Left cardiac atrium (tissue), 4 donors: Measurements from ENCODE around the gene MPZL1. TPM values are rescaled to one million over a fixed set of nuclear protein-coding genes. Genes with fewer than 3 reads are reported as not detected.

ENCODE experiments used
- ATAC-seq, 2 donors: fragments of 200-7000 bp; cut with Tn5 transposase; one replicate each; pipeline ENCODE4 v1.9.1; 2020; ENCODE audit warnings: mild to moderate bottlenecking in 2 of 2, moderate library complexity in 2 of 2
- DNase-seq: peaks from one replicate; pipeline ENCODE4 v3.0.0-alpha.2; 2020
- intact Hi-C, 2 donors: fragments of 100-400 bp; cut with DNase I; formaldehyde crosslinking; loops; one replicate each; pipeline versions ENCODE4 v1.14.1 to v1.15.1; 2022 to 2023
- total RNA-seq, 2 donors: library from RNA; stranded (reverse); fragmentation: NEBNext Ultra II Directional; extraction: Animal tissue kit (Norgen Biotek cat#: 25700); gene quantifications; one replicate each; pipeline ENCODE4 v1.2.1, GENCODE V29; 2021
- donor health status: DM: no; HTN: yes; CAD: no.
- donor health status: DM: no; HTN: yes; CAD: no; lungs with severe emphysema.
- donor health status: DM: yes; HTN: yes; CAD: no.
- donor health status: Dilated cardiomyopathy.

MPZL1 gene
- total RNA-seq, 2 donors from 2014 or later: 66.7 to 69.7 TPM

DNA sequence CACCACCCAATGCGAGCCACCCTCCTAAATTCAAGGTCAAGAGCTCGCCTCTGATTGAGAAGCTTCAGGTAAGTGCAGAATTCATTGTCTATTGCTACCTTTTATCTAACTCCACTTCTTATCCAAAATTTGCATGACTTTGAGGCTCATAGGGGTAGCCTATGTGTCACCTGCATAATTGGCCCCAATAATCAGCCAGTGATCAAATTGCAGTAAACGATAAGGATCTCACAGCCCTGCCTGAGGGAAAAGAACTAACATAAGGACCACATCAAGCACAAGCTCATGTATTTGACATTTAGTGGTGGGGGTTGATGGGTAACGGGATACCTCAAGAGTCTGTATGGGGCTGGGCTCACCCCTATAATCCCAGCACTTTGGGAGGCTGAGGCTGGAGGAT is 31.7 kb upstream of the MPZL1 start:
- ATAC-seq (no peak), DNase-seq (no peak)
- intact Hi-C loops: no loop called here

DNA sequence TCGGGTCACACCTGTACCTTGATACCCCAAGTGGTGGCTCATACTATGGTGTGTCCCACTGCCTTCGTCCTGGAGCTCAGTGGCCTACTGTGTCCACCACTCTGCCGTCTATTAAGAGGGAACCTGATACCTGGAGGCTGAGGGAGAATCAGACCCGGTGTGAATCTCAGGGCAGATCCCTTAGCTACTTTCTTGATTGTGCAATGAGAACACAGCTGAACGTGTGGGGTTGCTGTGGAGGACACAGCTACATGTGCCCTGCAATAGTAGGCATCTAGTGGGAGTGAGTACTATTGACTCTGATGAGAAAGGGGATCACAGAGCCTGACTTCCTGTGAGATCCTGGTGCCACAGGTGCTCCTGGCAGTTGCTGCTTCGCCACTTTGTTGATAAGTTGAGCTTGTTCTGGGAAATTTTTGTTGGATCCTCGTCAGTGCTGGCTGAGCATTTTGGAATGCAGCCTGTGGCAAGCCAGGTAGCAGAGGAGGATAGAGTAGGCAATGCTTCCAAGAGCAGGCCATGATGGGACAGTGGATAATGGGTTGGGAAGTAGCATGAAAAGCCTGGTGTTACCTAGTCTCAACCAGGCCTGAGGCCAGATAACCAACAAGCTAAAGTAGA is 28.2 kb upstream of the MPZL1 start:
- no peak for ATAC-seq
- DNase-seq: no peak
- intact Hi-C loops: no loop called here

DNA sequence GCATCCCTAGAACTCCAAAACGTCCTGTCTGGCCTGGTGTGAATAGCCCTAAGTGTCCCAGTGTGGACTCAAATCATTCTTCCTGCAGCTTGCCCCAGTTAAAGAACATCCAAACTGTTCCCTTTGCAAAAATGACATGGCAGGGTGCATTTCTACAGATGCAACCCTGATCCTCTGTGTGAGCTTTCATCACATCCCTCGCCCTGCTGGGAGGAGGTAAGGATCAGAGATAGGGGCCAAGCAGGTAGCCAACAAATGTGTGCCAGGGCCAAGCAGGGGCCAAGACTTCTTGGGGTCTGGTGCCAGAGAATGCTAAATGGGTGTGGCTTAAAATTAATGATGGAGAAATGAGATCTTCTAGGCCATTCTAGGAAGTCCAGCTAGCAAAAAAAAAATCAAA is 27.1 kb upstream of the MPZL1 start:
- ATAC-seq (no peak), DNase-seq (no peak)
- intact Hi-C loops: no loop called here

DNA sequence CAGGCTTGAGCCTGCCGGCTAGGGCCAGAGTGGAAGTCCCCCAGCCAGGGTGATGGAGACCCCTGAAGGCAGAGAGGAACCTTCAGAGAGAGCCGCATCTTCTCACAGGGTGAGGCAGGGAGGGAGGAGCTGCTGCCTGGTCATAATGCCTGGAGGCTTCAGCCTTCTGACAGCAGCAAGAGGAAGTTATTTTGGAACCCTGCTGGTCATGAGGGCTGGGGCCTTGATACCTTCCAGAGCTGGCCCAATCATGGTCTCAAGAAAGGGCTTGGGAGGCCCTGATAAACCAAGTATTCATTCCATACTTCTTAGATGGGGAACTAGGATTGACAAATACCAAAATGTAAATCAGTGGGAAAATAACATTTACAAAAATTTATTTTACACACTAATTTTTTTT is 26.6 kb upstream of the MPZL1 start:
- ATAC-seq: no peak
- intact Hi-C loops: no loop called here

DNA sequence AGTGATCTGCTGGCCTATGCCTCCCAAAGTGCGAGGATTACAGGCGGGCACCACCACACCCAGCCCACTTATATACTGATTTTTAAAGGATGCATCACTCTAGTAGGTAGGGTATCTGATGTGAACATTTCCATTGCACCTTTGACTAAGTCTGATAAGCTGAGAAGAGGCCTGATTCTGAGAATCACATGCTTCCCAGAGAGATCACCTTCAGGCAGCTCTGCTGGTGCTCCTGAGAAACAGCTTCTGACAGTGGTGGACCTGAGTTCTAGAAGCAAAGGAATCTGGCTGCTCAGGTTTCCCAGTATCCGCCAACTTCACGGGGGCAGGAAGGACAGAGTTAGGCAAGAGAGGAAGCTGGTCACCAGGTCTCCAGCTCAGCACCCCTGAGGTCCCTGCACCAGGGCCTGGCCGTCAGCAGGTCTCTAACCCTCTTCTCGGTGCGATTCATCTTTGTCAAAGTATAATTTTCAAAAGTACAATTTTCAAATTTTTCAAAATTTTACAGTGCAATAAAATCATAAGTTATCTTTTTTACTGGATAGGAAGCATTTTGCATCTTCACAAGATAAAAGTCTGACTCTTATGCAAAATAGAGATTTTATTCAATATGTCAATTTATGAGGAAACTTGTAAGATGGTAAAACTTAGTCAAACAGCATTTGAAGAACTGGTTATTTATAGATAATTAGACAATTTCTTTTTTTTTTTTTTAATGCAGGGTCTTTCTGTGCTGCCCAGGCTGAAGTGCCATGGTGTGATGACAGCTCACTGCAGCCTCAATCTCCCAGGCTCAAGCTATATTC is 25.8 kb upstream of the MPZL1 start:
- no peak for ATAC-seq
- DNase-seq: no peak
- intact Hi-C loops: no loop called here

More for the DNA sequence above, 26.6 kb upstream of the MPZL1 start:
- no peak for DNase-seq

DNA sequence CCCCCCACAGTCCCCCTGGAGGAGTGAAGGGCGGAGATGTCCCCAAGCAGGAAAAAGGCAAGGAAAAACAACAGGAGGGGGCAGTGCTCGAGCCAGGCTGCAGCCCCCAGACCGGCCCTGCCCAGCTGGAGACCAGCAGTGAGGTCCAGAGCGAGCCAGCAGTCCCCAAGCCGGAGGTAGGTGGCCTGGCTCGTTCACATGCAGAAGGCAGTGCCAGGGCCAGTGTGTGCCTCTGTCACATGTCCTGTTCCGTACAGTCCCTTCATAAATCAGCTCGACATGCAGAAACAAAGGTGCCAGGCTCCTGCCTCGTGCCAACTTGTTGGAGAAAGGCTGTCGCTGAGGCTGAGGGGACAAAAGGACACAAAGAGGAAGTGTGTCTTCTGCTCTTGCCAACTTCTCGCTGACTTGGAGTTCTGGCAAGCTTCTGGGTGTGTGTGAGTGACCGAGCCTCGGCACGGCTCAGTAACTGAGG is 24.1 kb upstream of the MPZL1 start:
- intact Hi-C loops: no loop called here
- peak; percentile 92 to 95 for ATAC-seq
- peak; percentile 81 for DNase-seq

DNA sequence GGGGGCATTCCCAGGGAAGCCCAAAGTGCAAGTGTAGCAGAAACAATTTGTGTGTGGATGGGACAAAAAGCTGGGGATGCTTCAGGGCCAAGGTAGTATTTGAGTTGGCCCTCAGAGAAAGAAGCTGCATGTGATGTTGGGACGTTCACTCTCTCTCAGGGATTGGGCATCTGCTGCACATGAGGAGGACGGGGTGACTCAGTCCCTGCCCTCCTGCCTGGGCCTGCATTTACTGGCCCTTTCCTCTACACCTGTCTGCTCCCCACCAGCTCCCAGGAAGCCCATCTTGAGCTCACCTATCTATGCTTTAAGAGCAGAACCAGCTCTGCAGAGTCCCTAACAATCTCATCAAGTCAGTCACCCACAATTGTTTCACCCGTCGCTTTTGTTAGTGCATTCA is 23.5 kb upstream of the MPZL1 start:
- ATAC-seq (no peak), DNase-seq (no peak)
- intact Hi-C loops: no loop called here

DNA sequence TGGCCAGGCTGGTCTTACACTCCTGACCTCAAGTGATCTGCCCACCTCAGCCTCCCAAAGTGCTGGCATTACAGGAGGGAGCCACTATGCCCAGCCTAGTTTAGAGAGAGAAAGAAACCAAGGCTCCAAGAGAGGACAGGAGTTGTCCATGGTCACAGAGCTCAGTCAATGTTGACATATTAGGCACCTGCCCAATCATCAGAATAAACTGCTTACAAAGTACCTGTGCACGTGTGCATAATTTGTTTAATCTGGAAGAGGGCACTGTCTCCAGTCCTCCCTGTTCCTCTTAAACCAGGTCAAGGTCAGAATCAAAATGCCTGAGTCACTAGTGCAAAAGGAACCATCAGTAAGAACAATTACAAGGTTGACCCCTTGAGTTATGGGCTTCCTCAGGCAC is 20.3 kb upstream of the MPZL1 start:
- no peak for DNase-seq
- ATAC-seq: no peak
- intact Hi-C loops: no loop called here

DNA sequence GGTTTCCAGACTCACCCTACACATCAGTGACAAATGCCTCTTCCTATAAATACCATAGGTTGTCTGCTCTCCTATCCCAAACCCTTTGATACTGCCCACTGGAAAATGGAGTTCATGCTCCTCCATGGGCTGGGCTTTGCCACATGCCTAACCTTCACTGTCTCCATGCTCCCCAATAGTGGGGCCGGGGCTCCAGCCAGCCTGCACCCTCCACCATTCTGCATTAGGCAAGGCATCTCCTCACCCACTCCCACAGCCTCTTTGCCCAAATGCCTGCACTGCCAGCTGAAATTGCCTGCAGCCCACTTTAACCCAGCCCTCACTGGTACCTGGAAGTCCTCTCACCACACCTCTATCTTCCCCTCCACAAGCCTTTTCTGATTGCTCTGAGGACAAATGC is 18.2 kb upstream of the MPZL1 start:
- ATAC-seq (no peak), DNase-seq (no peak)
- intact Hi-C loops: no loop called here

DNA sequence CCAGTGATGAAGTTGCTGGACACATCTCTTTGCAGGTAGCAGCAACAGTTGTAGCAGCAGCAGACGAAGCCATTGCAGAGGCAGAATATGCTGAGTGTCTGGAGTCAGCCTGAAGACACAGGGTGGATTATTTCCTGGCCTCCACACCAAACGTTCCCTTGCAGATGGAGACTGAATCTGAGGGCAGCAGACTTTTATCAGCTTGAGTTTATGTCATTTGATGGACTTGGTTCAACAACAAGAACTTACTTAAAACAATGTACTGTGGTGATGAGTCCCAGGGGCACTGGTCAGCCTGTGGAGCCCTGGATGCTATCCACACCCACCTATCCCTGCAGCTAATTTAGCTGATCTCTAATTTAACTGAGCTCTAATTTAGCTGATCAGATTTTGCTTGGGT is 17.1 kb upstream of the MPZL1 start:
- intact Hi-C loops: no loop called here
- DNase-seq: no peak
- ATAC-seq: peak in 1 of 2 donors; percentile 36

DNA sequence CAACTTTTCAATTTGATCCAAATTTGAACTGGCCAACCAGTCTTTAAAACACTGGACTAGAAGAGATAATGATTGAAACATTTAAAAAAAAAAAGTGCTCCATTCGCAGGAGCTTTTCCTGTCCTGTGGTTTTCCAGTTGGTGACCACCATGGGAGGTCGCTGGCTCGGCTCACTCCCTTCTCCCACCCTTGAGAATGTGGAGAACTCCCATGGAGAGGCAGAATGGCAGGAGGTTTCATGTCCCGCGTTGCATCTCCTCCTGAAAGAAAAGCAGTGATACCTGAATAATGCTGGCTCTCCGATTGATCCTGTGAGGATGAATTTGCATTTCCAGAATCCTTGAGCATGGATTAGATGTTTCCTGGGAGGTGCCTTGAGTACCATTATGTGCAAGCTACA is 16.5 kb upstream of the MPZL1 start:
- DNase-seq: no peak
- ATAC-seq: no peak
- intact Hi-C loops: no loop called here

DNA sequence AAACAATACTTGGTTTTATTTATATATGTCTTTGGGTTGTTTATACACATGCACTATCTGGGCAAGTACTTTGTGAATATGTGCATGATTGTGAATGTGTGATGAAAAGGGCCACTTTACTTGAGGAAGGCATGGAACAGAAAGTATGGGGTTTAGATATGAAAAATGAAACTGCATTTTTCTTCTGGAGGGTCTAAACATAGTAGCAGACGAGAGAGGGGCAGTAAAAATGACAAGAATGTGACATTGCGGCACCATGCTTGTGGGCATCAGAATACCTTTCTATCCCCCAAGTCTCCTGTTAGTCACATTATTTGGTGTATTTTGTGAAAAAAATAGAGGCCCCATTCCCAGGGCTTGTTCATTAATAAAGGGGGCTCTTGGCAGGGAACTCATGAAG is 15.4 kb upstream of the MPZL1 start:
- DNase-seq (no peak), ATAC-seq (no peak)
- intact Hi-C loops: no loop called here

DNA sequence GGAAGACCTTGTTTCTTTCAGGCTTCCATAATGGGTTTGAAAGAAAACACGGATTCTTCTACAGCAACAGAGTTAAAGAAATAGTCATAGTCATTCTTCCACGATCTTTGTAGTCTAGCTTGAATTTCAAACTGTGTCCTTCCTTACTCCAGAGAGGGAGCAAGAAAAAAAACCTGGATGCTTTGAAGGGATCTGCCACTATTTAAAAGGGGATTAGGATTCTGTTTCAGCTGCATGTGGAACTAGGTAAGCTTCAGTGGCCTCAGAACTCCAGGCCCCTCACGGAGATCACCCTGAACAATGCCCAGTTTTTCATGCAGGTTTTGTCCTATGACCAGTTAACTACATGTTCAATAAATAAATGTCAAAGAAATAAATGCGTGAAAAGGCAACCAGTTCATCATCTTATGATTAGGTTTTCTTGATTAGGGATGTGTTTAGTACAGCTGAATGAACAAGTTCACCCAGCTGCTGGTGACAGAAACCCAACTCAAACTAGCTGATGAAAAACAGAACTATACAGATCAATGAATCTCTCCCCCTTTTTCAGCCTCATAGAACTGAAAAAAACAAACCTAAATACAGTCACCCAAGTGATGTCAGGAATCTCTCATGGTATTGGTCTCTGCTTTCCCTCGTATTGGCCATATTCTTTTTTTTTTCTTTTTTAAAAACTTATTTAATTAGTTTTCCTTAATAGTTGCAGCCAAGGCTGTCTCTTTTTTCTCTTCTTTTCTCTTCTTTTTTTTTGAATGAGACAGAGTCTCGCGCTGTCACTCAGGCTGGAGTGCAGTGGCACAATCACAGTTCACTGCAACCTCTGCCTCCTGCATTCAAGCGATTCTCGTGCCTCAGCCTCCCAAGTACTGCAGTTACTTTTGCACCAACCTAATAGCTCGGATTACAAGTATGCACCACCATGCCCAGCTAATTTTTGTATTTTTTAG is 14.6 kb upstream of the MPZL1 start:
- ATAC-seq: no peak
- DNase-seq: no peak
- intact Hi-C loops: no loop called here

DNA sequence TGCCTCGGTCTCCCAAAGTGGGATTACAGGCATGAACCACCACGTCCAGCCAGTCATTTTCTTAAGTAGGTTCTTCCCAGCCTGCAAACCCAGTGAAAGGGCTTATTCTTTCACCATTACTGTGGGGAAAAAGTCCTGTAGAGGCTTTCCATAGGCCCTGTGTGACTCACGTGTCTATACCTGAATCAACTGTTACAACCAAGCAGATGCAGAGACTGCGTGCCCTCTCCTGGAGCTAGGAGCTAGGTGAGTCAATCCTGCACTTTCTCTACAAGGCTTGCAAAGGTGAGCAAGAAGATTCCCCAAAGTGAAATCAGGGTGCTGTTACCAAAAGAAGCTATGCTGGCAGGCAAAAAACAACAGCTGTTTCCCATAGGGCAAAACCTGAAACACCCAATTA is 13.8 kb upstream of the MPZL1 start:
- no peak for ATAC-seq

DNA sequence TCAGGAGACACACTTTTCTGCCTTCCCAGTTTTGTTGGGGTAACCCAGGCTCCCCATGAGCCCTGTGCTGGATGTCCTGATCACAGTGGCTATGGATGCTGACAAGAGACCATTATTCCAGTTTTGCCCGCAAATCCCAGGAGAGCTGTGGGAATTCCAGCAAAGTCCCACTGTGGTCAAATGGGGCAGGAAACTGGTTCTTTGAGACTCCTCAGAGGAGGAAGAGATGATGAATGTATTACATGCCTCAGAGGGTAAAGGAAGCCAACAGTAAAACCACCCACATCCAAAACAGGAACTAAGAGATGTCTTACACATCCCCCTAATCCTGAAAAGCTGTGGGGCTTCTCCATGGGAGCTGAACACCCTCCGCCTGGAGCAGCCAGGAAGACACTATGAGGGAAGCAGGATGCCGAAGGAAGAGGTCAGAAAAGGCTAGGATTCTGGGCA is 12.8 kb upstream of the MPZL1 start:
- DNase-seq (no peak), ATAC-seq (no peak)
- intact Hi-C loops: no loop called here

More for the DNA sequence above, 13.8 kb upstream of the MPZL1 start:
- no peak for DNase-seq
- intact Hi-C loops: no loop called here

DNA sequence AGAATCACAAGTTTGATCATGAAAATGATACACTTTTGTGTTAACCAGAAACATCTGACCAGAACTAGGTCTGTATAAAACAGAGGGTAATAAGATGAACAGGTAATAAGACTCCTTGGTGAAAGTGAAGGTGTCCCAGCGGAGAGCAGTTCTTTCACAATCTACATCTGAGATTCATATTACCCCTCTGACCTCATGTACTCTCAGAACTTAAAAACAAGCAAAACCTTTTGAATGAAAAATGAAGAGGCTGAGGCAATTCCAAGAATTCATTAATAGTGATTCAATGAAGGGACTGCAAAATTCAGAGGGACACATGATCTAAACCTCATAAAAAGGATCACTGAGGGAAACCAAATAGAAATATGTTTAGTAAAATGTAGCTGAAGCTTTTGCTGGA is 10.9 kb upstream of the MPZL1 start:
- intact Hi-C loops: loop anchor here in 1 of 2 donors (10.0 kb wide), 1 partner anchor 224 kb away; the partner anchor contains the start of genes DCAF6 and MPC2
- DNase-seq (no peak), ATAC-seq (no peak)

DNA sequence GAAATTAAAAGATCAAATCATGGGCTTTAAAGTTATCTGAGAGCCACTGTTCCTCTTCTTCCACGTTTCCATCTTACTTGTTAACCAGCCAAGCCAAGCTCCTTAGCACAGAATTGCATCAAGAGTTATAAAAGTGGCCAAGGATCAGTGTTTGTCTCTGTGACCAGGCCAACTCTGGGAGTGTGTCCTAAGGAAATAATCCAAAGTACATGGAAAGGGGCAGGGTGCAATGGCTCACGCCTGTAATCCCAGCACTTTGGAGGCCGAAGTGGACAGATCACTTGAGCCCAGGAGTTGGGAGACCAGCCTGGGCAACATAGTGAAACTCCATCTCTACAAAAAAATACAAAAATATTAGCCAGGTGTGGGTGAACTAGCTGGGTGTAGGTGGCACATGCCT is 10.0 kb upstream of the MPZL1 start:
- intact Hi-C loops: loop anchor here in 1 of 2 donors (10.0 kb wide), 1 partner anchor 223 kb away; the partner anchor contains the start of genes DCAF6 and MPC2
- ATAC-seq (no peak), DNase-seq (no peak)

DNA sequence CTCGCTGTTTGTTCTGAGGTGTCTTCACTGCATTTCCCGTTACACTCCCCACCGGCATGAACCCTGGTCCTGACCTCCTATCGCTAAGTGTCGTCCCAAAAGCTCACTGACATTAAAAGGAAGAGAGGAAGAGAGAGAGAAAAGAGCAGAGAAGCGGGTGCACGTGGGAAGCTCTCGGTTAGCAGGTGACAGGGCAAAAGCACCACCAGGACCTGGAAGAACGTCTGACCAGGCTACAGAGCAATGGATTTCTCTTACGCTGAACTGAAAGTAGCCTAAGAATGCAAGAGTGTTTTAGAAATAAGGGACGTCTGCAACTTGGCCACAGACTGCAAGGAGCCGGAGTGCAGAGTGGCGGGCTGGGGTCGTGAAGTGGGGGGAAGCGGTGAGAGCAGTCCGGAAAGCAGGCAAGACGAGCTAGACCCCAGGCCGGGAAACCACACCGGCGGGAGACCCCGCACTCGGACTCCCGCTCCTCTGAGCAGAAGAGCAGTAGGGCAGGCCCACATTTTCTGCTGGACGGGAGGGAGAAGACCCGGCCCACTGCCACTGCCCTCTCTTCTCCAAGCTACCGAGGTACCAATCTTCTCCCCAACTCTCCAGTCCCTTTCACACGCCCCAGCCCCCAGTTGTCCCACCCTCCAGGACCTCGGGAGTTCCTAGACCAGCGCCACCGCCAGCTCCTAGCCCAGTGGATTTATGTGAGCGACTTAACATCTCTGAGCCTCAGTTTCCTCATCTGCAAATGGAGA is 8.3 kb upstream of the MPZL1 start:
- DNase-seq (no peak), ATAC-seq (peak; percentile 1 to 2)
- intact Hi-C loops: loop anchor here in 1 of 2 donors (10.0 kb wide), 1 partner anchor 221 kb away; the partner anchor contains the start of genes DCAF6 and MPC2

DNA sequence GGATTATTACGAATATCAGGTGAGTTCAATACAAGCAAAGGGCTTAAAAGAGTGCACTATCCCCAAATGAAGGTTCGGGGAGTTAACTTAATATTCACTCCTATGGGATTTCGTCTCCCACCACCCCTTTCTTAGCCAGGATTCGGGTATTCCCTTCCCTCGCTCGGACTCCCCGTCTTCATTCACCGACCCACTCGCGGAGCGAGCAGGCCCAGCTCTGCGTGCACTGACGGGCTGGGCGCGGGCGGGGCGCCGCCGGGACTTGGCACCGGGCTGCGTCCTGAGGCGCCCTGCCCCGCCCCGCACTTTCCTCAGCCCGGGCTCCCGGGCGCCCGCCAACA is 7.7 kb upstream of the MPZL1 start:
- intact Hi-C loops: loop anchor here in 1 of 2 donors (10.0 kb wide), 1 partner anchor 221 kb away; the partner anchor contains the start of genes DCAF6 and MPC2
- ATAC-seq: peak; percentile 91
- peak; percentile 92 for DNase-seq
